Hematopoietic multipotent progenitor cell (in vitro differentiated cells): ENCODE results near the gene TMEM244. TPM values are rescaled to one million over a fixed set of nuclear protein-coding genes. Genes with fewer than 3 reads are reported as not detected.
"Not testable (repeated sequence)": the region's sequence is repeated elsewhere in the genome, so short reads cannot be mapped to it uniquely, and the experiment has no call there.

ENCODE experiments used
- DNase-seq, 3 donors: peaks; one replicate each; pipeline ENCODE4 v3.0.0-alpha.2; 2011 to 2015; ENCODE audit warnings: low read depth in 2 of 3, low spot score in 2 of 3
- total RNA-seq: library from RNA; depleted of rRNA; stranded (reverse); fragments of >200 nt; gene quantifications from one replicate; pipeline ENCODE4 v1.2.3, GENCODE V29; 2012

The TMEM244 gene, protein sequence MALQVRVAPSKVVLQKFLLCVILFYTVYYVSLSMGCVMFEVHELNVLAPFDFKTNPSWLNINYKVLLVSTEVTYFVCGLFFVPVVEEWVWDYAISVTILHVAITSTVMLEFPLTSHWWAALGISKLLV
- total RNA-seq, result not detected

DNA sequence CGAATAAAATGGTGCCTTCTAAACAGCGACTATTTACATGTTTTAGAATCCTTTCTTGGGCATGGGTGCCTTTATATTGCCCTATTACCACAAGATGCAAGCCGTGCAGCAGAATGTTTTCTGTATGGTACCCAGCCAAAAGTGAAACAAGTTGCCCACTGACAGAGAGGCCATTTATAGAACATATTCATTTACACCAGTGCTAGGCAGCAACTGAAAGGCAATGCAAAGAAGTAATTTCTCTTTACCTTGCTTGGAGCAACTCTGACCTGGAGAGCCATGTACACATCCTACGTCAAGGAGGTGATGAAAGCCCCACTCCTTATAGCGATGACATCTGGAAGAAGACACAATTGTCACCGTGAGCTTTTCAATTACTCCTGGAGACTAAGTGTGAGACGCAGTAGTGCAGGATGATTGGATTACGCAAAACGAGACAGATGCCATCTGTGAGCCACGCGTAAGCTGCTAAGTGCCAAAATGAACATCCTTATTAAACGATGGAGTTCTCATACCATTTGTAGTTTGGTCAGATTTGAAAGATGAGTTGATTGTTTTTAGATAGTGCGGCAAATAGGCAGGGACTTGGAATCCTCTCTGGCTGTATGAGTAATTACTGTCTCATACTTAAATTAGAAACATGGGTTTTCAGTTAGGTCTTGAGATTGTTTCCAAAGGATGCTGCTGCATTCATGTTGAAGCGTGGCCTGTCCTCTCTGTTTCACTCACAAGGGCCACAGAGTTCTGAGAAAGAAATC lies at the start of gene TMEM244:
TSS of gene TMEM244 (minus strand) at position 408 of the 758 bp plus-strand sequence. CDS start at position 281, 127 bp downstream.
- DNase-seq, result no peak

DNA sequence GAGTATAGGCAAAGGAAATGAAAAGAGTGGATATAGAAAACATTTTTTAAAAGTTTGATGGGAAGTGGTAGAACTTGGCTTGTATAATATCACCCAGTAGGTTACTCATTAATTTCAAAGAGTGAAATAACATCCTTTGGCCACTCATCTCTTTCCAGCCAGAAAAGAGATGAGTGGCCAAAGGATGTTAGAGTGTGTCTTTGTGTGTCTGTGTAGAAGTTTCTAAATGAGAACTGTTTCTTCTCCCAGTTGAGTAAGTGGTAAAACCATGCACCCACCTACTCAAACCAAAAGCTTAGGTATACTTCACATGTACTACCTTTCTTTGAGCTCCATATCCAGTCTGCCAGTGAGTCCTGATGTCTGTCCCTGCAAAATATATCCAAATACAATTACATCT lies 47.7 kb upstream of the TMEM244 start:
- no peak for DNase-seq

DNA sequence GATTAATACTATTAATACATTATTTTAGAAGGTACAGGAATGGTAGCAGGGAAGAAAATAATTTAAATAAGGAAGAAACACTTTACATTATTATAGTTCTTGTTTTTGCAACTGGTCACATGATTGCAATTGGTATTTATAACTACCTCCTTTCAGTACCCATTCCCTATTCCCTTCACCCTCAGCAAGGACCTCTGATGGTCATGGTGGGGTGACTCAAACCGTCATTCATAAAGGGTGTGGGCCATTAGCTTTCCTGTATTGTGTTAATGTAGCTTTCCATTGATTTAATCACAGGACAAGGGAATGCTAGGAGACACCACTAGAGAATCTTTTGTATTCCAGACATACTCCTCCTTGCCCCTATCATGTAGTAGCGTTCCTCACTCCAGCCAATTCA lies 47.2 kb upstream of the TMEM244 start:
- no peak for DNase-seq

DNA sequence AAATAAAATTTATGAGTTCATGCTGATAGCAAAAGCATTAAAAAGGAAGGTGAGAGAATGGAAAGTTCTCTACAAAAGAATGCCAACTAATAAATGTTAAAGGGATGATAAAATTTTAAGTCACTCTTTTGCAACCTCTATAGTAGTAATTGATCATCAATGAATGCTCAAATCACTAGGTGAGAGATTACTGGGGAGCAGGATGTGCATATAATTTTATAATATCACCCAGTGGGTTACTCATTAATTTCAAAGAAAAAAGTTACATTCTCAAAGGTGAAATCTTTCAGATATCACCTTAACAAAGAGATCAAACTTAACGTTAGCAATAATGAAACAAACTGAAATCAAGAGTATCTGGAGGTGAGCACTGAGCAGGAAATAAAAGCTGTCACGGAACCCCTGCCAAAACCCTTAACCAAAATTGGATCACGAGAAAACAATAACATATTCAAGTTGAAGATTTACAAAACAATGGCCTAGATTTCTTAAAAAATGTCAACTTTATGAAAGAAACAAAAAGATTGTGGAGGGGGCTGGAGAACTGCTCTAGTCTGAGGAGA lies 45.5 kb upstream of the TMEM244 start:
- no peak for DNase-seq

DNA sequence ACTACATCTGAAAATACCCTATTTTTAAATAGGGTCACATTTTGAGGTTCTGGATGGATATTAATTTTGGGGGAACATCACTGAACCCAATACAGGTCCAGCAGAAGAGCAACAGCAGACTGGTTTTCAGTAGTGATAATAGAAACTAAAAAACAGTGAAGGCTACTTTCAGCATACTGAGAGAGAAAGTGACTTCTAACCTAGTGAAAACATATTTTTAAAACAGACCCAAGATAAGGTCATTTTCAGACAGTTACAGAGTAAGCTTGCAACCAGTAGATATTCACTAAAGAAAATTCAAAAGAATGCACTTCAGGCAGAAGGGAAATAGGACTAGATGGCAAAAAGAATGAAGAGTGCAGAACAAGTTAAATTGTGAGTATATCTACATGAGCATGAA lies 42.0 kb upstream of the TMEM244 start:
- no peak for DNase-seq

DNA sequence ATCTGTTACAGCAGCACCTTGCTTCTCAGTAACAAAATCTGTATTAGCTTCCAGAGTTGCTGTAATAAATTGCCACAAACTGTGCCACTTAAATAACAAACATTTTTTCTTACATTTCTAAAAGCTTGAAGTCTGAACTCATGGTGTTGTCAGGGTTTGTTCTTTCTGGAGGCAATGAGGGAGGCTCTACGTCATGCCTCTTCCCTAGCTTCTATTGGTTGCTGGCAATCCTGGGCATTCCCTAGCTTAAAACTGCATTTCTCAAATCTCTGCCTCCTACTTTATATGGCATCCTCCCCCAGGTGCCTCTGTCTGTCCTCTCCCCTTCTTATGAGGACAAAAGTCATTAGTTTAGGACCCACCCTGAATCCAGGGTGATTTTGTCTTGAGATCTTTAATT lies 41.6 kb upstream of the TMEM244 start:
- no peak for DNase-seq

DNA sequence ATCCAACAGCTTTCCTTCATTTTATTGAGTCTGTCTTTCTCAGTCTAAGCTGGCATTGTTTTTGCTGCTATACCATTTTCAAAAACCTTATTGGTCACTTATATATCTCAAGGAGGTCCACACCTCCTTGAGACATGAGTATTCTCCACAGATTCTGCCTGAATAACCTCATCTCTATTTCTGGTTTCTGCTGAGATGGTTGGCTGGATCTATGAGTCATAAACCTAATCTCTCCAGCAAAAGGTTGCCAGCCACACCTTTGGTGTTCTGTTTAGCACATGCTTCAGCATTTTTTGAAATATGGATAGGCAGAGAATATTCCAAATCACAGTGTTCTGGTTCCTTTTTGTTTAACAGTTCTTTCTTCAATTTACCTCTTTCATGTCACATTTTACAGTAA lies 40.8 kb upstream of the TMEM244 start:
- no peak for DNase-seq

DNA sequence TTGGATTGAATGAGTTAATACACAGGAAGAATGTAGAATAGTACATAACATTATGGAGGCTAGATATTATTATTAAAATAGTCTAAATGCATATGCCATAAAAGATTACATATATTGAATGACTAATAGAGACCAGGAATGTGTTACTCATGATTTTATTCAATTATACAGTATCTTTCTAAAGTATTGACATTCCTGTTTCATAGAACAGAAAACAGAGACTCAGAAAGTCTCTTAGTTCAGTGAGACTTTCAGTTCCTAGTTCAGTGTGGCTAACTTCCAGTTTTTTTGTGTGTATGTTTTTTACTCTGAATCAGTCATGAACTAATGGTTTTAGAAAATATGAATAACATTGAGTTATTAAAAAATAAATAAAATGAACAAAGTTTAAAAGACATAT lies 34.6 kb upstream of the TMEM244 start:
- no peak for DNase-seq

DNA sequence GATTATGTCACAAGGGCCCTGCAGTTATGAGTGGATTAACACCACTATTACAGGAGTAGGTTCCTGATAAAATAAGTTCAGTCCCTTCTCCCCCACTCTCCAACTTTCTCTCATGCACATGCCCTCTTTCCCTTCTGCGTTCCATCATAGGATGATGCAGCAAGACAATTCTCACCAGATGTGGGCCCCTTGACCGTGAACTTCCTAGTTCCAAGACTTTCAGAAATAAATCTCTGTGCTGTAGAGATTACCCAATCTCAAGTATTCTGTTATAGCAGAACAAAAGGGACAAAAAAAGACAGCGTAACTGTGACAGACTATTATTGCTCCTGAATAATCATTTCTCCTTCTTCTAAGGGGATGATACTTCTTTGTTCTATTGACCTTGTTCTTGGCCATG lies 33.8 kb upstream of the TMEM244 start:
- DNase-seq, result no peak

DNA sequence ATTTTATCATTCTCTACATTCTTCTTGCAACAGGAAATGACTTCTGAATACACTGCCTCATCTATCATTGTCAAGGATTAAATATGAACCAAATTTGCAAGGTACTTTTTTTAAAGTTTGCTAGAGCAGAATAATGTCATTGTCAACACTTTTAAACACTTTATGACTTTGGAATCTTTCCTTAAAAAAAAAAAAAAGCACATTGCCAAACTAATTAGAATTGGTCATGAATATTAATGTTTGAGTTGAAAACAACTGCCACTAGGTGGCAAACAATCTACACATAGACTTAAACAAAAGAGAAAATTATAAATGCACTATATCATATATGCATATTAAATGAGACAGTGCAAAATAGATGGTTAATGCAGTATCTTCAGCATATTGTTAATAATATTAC lies 32.5 kb upstream of the TMEM244 start:
- DNase-seq, result peak in 2 of 3 donors; percentile 23 to 40

DNA sequence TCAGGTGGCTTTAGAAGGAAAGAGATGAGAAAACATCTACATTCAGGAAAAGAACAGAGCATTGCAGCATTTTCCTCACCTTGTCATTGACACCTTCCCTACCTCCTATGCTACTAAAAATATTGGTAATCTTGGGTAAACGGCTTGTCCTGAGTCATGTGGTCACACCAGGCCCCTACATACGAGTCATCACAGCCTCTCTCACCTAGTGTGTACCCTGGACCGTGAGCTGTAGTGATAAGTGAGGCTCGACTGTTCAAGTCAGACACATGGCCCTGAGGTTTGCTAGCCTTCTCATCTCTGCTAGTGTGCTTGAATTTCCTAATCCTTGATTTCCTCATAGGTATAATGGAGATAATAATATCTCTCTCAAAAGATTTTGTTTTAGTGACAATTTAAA lies 29.6 kb upstream of the TMEM244 start:
- DNase-seq, result no peak

DNA sequence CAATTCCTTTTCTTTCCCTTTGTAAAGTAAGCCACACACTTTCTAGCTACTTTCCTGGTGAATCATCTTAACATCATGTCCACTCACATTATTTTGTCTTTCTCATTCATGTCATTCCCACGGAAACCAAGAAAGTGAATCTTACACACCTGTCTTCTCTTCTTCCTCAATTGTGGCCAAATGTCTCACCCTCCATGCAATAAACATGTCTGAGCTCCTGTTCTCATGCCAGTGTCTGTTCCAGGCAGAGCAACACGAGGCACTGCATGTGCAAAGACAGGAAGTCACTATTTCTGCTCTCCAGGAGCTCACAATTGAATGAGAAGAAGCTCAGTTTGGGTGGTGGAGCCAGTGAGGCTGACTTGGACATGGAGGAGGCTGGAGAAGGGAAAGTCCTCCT lies 29.0 kb upstream of the TMEM244 start:
- DNase-seq, result no peak

DNA sequence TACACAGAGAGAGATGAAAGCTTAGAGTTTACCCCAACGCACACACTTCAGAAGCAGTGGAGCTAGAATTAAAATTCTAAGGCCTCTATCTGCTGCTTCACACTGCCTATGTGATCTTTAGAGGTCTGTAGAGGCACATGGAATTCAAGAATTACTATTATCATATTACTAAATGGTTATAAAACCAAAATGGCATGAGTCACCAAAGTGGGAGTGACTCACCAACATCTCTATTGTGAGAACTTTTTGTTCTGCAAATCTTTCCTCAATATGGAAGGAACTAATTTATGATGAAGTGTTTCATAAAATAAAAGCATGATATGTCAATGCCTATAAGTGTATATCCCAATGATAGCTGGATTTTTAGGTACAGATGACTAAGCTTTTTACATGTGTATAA lies 28.5 kb upstream of the TMEM244 start:
- DNase-seq, result peak in 2 of 3 donors; percentile 14 to 31

DNA sequence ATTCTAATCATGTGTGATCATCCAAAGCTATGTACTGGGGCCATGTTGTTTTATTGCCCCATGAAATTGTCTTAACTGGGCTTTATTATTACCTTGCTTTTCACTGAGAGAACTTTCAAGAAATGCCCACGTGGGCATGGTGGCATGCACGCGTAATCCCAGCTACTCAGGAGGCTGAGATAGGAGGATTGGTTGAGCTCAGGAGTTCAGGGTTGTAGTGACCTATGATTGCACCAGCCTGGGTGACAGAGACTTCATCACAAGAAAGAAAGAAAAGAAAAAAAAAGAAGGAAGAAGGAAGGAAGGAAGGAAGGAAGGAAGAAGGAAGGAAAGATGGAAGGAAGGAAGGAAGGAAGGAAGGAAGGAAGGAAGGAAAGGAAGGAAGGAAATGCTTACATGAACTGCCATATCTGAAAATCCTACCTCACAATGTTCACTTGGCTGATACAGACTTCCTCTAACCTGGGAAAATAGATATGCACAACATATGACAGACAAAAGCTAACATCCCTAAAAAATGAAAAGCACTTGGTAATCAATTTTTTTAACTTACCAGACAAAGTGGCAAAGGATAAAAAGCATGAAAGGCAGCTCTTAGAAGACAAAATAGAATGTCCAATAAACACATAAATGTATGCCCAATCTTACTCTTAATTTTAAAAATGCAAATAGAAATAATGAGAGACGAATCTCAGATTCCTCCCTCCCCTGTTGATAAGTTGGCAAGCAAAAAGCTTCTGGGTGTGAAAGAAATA lies 25.5 kb upstream of the TMEM244 start:
- DNase-seq, result no peak

DNA sequence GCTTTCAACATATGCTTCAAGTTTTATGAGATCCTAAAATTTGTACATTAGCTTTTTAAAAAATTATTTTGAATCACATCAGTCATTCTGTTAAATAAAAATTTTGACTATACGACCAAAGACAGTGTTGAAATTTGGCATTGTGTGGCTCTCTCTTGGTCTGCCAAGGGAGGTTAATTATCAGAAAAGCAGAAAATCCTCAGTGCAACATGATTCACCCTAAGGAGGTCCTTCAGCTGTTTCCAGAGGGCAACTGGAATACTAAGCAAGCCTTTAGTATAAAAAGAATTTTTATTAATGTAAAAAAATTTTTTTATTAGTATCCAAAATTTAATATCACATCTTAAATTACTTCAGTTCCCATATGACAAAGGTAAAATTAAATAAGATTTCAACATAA lies 23.1 kb upstream of the TMEM244 start:
- no peak for DNase-seq

DNA sequence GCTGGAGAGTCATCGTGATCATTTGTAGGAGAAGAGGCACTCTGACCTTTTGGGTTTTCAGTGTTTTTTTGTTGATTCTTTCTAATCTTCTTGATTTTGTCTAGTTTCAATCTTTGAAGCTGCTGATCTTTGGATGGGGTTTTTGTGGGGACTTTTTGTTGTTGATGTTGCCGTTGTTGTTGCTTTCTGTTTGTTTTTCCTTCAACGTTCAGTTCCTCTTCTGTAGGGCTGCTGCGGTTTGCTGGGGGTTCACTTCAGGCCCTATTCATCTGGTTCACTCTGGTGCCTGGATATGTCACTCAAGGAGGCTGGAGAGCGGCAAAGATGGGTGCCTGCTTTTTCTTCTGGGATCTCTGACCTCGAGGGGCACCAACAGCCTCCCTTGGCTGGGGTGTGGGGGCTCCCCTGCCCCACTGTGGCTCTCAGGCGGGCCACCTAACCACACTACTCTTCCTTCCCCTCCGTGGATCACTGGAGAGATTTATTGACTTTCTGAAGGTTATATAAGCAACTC lies 21.5 kb upstream of the TMEM244 start:
- DNase-seq, result peak in 2 of 3 donors; percentile 9 to 37

DNA sequence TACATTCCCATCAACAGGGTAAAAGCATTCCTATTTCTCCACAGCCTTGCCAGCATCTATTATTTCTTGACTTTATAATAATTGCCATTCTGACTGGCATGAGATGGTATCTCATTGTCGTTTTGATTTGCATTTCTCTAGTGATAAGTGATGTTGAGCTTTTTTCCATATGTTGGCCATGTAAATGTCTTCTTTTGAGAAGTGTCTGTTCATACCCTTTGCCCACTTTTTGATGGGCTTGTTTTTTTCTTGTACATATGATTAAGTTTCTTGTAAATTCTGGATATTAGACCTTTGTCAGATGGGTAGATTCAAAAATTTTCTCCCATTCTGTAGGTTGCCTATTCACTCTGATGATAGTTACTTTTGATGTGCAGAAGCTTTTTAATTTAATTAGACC lies 16.8 kb upstream of the TMEM244 start:
- DNase-seq, result not testable (repeated sequence)

DNA sequence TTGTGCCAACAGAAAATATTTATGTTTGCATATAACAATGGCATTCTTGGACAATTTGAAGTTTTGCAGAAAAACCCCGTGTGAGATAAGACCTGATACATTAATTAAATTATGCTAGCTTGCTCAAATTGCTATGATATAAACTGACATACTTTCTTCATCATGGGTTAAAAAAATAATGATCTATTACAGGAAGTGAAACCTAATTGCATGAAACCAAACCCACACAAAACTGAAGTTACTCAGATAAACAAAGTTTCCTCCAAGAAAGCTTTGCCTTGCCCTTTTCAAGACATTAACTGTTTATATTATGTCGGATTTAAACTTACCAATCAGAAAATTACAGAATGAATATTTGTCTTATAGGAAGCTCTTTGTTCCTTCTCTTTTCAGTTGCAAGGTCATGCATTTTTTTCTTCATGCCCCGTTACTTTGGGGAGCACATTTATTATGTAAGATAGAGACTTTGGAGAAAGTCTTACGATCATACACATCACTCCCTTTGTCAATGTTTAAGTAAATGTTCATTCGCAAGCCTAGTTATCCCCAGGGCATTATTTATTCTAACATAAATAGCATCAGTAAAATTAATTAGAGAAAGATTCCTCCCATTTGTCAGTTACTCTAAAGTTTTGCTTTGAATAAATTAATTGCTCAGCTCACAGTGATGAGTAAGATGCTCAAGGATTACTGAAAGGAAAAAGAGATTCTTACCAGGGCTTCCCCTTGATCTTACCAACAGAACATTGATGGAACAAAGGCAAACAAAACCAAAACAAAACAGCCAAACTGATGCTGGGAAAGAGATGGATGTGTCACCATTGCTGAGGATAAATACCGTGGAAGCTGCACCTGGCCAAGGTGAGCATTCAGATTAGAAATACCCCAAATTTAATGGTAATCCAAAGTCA lies 14.8 kb upstream of the TMEM244 start:
- DNase-seq, result no peak

DNA sequence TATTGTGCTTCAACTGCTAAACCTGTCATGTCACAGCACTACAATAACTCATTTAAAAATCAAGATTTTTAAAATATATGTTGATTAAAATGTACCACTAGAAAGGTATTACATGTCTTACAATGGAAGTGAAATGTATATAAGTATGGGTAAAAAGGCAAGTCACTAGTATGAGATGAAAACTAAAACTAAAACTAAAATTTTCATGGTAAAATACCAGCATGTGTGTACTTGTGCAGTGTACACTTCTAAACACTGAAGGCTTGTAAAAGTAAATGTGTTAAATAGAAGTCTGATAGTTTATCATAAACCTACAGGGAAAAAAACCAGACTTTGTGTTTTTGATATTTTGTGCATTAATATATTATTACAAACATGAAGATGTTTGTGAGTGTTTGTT lies 13.7 kb upstream of the TMEM244 start:
- DNase-seq, result no peak

DNA sequence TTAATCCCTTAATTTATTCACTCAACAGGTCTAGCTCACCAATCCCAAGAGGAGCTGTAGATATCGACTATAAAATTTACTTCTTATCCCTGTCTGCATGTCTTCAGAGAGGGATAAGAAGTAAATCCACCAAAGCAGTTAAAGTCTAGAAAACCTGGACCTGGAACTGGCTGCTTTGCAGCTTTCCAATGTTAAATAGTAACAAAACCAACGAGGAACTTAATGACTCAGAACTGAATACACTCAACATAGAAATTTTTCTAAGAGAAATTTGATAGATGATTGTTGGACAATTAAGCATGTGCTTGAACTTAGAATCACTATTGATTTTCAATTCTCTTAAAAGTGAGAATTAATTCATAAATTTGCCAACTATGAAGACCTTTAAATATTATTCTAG lies 11.5 kb upstream of the TMEM244 start:
- no peak for DNase-seq
